HCT116 (cell line): ENCODE data around the gene CIT.

Experiments
- ATF3 ChIP-seq: IDR thresholded peaks from 2 replicates; pipeline ENCODE4 v1.6.1; 2012
- CEBPB ChIP-seq: IDR thresholded peaks from 2 replicates; pipeline ENCODE4 v1.6.1; 2012; ENCODE audit warnings: low read depth
- EGR1 ChIP-seq: IDR thresholded peaks from 2 replicates; pipeline ENCODE4 v1.6.1; 2012; ENCODE audit warnings: low read depth
- ELF1 ChIP-seq: IDR thresholded peaks from 2 replicates; pipeline ENCODE4 v1.6.1; 2012; ENCODE audit warnings: low read depth, borderline replicate concordance
- EZH2 ChIP-seq: fragments of 200-600 bp; sonication (generic); IDR thresholded peaks from 2 replicates; pipeline ENCODE4 v1.6.1; 2017; ENCODE audit warnings: antibody characterized with exemption, mixed run types
- EZH2phosphoT487 ChIP-seq: fragments of 200-600 bp; IDR thresholded peaks from 2 replicates; pipeline ENCODE4 v1.6.1; 2018; ENCODE audit warnings: antibody characterized with exemption, borderline replicate concordance
- MAX ChIP-seq: IDR thresholded peaks from 2 replicates; pipeline ENCODE4 v1.6.1; 2012
- POLR2A ChIP-seq: IDR thresholded peaks from 2 replicates; pipeline ENCODE4 v1.7.0; 2011; ENCODE audit warnings: borderline replicate concordance; ENCODE audit not compliant: insufficient read depth, insufficient read length; ENCODE audit errors: extremely low read depth
- POLR2AphosphoS5 ChIP-seq: IDR thresholded peaks from 2 replicates; pipeline ENCODE4 v1.6.1; 2011; ENCODE audit warnings: mild to moderate bottlenecking, low read depth, low read length, moderate library complexity
- SRF ChIP-seq: IDR thresholded peaks from 2 replicates; pipeline ENCODE4 v1.6.1; 2012; ENCODE audit warnings: low read depth
- ZFX ChIP-seq: fragments of 450-650 bp; IDR thresholded peaks from 2 replicates; pipeline ENCODE4 v1.6.1; 2017
- ZNF274 ChIP-seq: fragments of 200-500 bp; sonication (Bioruptor generic); IDR thresholded peaks from 2 replicates; pipeline ENCODE4 v1.6.1; 2014; ENCODE audit warnings: mild to moderate bottlenecking, low read depth, low read length, inconsistent platforms
- TF ChIP-seq, protein P1 (sequence below), 3 experiments: fragments of 200-600 bp in 1 of 3; sonication (generic) in 1 of 3; IDR thresholded peaks in 2 of 3; conservative IDR thresholded peaks in 1 of 3; 2 replicates each; pipeline ENCODE4 v1.5.1; 2012 to 2017; ENCODE audit warnings: low read depth in 2 of 3, low read length in 2 of 3, antibody characterized with exemption in 1 of 3, borderline replicate concordance in 1 of 3, control low read depth in 1 of 3, mild to moderate bottlenecking in 1 of 3, mixed read lengths in 1 of 3, mixed run types in 1 of 3, moderate library complexity in 1 of 3; ENCODE audit not compliant: insufficient read depth in 1 of 3
- TF ChIP-seq, protein P2 (sequence below): IDR thresholded peaks from 2 replicates; pipeline ENCODE4 v1.6.1; 2012; ENCODE audit warnings: low read depth

GRCh38 chr12:119682639-119683252, 194.4 kb downstream of the CIT start:
- TF ChIP-seq, protein P1, sequence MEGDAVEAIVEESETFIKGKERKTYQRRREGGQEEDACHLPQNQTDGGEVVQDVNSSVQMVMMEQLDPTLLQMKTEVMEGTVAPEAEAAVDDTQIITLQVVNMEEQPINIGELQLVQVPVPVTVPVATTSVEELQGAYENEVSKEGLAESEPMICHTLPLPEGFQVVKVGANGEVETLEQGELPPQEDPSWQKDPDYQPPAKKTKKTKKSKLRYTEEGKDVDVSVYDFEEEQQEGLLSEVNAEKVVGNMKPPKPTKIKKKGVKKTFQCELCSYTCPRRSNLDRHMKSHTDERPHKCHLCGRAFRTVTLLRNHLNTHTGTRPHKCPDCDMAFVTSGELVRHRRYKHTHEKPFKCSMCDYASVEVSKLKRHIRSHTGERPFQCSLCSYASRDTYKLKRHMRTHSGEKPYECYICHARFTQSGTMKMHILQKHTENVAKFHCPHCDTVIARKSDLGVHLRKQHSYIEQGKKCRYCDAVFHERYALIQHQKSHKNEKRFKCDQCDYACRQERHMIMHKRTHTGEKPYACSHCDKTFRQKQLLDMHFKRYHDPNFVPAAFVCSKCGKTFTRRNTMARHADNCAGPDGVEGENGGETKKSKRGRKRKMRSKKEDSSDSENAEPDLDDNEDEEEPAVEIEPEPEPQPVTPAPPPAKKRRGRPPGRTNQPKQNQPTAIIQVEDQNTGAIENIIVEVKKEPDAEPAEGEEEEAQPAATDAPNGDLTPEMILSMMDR (IDR thresholded peaks at IDR 0.05 in 2 of 3, conservative IDR thresholded peaks at IDR 0.05 in 1 of 3; ENCODE audit: borderline replicate concordance in 1 of 3, insufficient read depth in 1 of 3, low read depth in 2 of 3, low read length in 2 of 3), result no peak
- TF ChIP-seq EZH2, result no peak
- no peak for TF ChIP-seq ATF3
- TF ChIP-seq POLR2AphosphoS5, result no peak
- TF ChIP-seq EZH2phosphoT487, result no peak
- TF ChIP-seq, protein P2, sequence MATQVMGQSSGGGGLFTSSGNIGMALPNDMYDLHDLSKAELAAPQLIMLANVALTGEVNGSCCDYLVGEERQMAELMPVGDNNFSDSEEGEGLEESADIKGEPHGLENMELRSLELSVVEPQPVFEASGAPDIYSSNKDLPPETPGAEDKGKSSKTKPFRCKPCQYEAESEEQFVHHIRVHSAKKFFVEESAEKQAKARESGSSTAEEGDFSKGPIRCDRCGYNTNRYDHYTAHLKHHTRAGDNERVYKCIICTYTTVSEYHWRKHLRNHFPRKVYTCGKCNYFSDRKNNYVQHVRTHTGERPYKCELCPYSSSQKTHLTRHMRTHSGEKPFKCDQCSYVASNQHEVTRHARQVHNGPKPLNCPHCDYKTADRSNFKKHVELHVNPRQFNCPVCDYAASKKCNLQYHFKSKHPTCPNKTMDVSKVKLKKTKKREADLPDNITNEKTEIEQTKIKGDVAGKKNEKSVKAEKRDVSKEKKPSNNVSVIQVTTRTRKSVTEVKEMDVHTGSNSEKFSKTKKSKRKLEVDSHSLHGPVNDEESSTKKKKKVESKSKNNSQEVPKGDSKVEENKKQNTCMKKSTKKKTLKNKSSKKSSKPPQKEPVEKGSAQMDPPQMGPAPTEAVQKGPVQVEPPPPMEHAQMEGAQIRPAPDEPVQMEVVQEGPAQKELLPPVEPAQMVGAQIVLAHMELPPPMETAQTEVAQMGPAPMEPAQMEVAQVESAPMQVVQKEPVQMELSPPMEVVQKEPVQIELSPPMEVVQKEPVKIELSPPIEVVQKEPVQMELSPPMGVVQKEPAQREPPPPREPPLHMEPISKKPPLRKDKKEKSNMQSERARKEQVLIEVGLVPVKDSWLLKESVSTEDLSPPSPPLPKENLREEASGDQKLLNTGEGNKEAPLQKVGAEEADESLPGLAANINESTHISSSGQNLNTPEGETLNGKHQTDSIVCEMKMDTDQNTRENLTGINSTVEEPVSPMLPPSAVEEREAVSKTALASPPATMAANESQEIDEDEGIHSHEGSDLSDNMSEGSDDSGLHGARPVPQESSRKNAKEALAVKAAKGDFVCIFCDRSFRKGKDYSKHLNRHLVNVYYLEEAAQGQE, result no peak
- TF ChIP-seq EGR1, result no peak
- no peak for TF ChIP-seq ELF1
- TF ChIP-seq POLR2A, result no peak
- no peak for TF ChIP-seq ZNF274
- TF ChIP-seq SRF, result no peak
- TF ChIP-seq CEBPB, result no peak
- no peak for TF ChIP-seq ZFX
- no peak for TF ChIP-seq MAX
